HG02885 (cell line): ENCODE measurements around the gene NMRAL1.

Source experiments
- ATAC-seq: cut with Tn5 transposase; IDR thresholded peaks from one replicate; pipeline ENCODE4 v1.9.1; 2021; ENCODE audit warnings: mild to moderate bottlenecking; ENCODE audit not compliant: unreplicated experiment, poor library complexity

The NMRAL1 gene

DNA sequence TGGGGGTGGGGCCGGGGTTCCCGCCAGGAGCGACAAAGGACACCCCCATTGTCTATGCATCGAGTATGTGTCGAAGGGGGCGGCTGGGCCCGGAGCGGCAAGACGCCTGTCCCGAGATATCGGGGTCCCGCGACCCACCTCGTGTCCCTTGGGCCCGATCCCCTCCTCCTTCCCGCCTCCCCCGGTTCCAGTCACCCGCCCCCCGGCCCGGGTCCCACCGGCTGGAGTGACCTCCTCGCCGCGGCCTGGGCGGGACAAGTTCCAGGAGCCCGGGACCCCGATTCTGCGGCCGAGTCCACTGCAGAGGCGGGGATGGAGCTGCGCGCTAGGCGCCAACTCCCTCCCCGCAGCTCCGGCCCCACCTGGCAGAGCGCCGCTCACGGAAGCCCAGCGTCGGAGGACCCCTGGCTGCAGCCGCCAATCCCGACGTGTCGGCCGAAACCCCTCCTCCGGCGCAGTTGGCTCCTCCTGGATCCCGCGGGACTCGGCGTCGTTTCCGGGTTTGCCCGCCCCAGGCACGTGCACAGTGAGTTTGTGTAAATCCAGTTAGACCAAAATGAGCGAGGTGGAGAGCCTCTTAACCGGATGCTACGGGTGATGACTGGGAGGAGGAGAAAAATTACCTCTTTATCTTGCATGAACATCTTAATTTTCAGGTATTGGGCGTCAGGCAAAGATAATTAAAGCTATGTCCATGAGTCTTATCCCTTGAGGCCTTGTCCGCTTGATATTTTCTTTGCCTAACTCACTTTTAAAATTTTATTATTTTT, at the start of gene NMRAL1:
TSS of gene NMRAL1 (minus strand) at position 434 of the 770 bp plus-strand sequence. CDS start 493 bp downstream, outside the sequence.
- peak; percentile 40 for ATAC-seq

DNA sequence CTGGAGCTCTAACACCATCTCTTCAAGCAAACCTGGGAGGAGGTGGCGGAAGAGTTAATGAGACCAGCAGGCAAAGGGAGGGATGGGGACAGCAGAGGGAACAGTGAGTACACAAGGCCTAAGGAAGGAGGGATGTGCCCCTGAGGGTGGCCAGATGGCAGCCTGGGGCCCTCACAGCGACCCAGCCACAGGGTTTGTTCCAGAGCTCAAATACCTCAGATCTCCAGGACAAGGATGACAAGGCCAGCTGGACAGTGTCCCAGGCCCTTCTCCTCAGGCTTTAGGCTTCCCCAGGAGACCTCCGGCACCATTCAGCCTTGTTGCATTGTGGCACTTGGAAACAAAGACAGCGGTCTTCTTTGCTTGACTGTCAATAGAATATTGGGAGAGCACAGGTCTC, 49.3 kb upstream of the NMRAL1 start:
- no peak for ATAC-seq

DNA sequence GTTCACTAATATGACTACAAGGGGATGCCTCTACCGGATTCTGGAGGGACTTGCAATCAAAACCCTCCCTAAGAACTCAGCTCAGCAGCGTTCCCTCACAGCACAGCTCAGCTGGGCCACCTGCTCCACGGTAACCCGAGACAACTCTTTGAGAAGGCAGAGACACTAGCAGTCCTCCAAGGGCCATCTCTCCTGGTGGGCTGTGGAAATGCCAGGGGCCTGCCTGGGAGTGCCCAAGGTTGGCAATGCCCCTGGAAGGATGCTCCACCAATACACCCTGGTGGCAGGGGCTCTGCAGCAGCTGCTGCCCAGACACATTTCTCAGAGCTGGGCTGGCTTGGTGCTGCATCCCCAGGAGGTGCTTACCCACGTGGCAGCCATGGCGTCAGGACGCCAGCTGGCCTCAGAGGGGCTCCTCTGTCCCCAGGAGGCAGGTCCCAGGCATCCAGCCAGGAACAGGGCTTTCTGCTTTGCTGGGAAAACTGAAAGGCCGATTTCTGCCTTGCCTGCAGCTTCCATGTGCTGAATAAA, 47.7 kb upstream of the NMRAL1 start:
- ATAC-seq = no peak

DNA sequence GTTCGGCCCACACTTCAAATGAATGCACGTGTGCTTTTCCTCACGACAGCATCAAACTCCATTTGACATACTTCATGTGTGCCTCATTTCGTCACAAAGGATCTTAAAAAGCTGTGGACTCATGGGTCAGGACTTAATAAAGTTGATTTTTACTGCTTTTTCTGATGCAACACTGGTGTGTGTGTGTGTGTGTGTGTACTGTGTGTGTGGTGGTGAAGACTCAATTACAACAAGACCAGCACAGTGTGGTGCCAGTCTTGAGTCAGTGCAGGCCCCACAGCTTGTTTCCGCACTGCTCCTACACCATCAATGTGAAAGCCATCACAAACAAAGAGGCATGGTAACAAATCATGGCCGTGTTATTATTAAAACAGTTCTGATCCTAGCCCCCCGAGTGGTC, 46.5 kb upstream of the NMRAL1 start:
- no peak for ATAC-seq

DNA sequence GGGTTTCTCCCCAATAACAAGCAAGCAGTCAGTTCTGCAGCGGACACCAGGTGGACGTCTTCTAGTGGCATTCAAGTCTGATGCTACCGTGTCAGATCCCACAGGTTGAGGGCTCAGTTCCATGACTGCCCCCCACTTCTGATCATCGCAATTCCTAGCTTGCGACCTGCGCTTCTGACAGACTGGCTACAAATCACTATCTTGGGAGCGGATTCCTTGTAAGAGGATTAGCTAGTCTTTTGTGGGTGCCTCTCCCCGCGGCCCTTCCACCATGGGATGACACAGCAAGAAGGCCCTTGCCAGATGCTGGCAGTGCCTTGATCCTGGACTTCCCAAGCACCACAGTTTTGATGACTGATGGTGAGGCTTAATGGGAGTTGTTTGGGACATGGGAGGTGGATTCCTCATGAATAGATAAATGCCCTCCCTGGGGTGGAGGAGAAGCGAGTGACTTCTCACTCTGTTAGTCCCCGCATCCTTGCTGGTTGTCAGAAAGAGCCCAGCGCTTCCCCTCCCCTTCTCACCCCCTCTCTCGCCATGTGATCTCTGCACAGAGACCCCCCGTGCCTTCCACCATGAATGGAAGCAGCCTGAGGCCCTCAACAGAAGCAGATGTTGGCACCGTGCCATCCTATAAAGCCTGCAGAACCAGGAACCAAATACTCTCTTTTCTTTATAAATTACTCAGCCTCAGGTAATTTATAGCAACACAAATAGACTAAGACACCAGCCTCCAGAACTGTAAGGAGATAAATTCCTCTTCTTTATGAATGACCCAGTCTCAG, 45.0 kb upstream of the NMRAL1 start:
- ATAC-seq = no peak

DNA sequence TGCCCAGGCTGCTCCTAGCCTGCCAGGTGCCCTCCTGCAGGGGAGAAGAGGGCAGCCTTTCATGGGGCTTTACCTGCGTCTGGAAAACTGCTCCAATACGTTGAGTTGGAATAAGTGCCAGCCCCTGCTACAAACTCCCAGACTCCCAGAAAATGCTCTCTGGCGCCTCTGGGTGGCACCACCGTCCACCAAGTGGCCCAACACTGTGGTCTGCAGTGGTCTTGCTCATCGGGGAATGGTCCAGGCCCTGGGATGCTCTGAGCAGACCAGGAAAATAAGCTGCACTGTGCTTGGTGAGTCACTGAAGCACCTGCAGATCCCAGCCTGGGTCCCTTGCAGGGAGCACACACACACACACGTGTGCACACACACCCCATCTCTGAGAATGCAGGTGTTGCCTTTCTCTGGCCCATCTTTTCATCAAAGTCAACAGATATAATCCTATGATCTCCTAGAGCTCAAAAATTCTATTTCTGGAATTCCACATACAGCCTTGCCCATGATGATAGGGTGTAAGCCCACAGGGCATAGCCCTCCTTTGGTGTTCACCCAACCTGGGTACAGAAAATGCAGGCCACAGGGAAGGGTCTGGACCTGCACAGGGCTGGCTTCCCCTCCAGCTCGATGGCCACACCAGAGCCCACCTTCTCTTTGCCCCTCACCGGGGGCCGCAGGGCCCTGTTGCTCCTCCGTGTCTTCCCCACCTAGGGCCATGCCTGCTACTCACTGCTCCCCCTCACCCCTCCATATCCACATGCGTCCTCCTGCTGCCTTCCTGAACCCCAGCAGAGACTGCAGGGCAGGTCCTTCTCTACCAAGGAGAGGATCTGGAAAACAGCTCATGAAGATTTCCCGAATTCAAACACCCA, 43.6 kb upstream of the NMRAL1 start:
- no peak for ATAC-seq

DNA sequence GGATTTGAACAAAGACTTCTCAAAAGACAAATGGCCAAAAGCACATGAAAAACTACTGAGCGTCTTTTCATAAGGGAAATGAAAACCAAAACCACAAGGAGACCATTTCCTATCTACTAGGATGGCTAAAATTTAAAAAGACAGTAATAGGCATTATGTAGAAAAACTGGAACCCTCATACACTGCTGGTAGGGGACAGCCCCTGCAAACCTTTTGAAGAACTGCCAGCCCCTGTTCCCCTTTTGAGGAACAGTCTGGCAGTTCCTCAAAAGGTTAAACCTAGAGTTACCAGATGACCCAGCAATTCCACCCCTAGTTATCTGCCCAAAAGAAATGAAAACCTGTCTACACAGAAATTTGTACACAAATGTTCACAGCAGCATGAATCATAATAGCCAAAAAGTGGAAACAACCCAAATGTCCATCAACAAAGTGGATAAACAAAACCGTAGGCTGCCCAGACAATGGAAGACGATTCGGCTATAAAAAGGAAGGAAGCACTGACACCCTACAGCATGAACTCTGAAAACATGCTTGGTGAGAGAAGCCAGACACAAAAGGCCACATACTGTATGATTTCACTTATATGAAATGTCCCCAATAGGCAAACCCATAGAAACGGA, 41.3 kb upstream of the NMRAL1 start:
- ATAC-seq = no peak

DNA sequence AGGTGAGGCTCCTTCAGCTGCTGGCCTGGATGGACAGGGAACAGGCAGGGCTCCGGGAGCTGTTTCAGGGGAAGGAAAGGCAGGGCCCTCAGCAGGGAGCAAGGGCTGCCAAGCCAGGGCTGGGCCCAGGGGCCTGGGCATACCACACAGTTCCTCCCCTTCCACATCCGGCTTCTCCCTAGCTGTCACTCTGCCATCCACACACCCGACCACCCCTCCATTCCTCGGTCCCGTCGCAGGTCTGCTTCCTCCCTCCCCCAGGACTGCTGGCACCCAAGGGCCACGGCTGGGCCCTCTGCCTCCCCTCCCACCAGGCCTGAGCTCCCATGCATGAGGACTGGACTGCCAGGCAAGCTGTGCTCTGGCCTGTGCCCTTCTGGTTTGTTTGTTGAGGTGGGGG, 40.2 kb upstream of the NMRAL1 start:
- ATAC-seq = no peak

DNA sequence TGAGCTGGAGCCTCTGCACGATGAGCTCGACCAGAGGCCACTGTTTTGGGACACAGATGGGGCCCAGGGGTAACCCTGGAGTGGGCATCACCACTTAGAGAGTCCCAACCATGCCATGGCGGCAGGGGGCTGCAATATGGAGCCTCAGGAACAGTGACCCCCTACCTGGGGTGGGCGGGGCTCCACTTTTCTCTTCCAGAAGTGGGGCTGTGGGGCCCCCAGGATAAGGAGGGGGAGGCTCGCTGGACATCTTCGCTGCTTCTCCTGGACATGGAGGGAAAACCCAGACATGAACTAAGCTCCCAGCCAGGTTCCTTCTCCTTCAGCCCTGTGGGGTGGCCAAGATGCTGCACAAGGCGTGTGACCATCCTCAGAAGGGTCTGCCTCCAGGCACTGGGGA, 39.5 kb upstream of the NMRAL1 start:
- ATAC-seq = no peak

DNA sequence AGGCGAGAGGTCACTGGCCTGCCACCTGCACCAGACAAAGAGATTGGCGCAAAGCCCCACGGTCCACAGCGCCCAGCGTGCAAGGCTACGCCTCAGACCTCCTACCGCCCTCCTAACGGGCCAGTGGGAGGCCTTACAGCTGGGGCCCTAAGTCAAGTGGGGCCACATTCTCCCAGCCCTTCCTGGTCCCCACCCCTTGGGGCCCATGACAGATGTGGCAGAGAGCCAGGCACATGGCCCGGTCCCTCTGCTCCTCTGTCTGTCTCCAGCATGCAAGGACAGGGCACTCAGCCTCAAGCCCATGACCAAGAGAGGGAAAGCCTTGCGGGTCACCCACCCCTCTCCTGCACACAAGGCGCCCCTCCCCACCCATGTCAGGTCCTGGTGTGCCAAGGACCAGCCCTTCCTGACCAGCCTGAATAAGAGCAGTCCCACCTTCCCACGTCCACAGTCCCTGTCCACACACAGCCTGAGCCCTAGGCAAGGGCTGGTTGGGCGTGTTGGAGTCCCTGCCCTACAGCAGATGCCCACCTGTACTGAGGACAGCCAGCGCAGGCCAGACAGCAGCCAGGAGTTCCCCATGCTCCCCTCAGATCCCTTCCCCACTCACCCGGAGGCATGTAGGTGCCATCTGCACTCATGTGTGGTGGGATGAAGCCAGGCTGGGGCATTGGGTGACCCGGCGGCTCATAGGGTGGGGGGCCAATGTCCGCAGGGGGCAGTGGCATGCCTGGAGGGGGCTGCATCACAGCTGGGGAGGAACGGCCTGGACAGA, 38.8 kb upstream of the NMRAL1 start:
- no peak for ATAC-seq

DNA sequence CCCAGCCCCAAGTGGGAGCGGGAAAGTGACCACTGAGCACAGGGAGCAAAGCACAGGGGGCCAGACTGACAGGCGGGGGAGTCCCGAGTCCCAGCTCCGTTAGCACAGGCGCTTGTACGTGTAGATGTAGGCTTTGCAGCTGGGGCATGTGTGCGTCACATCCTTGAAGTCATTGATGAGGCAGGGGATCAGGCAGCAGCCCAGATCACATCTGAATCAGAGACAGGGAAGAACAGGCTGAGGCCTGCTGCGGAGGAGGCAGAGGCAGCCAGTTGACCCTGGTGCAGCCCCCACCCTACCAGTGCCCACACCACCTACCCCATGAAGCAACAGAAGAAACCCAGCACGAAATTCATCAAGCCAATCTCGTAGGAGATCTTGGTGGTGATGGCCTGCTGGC, 38.0 kb upstream of the NMRAL1 start:
- no peak for ATAC-seq

DNA sequence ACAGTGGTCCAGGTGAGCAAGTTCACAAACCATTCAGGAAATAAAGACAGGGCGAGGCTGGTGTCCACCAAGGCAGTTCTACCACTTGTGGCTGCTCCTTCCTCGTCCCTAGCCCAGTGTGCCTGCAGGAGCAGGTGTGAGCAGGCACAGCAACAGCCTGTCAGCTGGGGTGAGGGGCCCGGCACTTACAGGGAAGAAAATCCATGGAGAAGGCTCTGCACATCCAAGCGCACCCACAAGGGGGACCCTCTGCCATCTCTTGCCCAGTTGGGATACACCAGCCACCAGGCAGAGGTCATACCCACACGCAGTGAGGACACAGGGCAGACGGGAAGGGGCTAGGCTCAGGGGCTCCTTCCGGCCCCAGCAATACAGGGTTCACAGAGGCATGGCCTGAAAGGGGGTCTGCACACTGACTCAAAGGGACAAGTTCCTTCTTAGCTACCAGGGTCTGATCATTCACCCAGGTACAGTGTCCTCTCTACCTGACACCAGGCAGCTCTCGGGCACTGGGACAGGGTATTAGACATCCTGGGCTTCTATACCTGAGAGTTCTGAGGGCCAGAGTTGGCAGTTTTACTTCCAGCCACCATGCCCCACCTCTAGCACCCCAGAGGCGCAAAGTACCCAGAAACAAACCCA, 37.1 kb upstream of the NMRAL1 start:
- no peak for ATAC-seq

DNA sequence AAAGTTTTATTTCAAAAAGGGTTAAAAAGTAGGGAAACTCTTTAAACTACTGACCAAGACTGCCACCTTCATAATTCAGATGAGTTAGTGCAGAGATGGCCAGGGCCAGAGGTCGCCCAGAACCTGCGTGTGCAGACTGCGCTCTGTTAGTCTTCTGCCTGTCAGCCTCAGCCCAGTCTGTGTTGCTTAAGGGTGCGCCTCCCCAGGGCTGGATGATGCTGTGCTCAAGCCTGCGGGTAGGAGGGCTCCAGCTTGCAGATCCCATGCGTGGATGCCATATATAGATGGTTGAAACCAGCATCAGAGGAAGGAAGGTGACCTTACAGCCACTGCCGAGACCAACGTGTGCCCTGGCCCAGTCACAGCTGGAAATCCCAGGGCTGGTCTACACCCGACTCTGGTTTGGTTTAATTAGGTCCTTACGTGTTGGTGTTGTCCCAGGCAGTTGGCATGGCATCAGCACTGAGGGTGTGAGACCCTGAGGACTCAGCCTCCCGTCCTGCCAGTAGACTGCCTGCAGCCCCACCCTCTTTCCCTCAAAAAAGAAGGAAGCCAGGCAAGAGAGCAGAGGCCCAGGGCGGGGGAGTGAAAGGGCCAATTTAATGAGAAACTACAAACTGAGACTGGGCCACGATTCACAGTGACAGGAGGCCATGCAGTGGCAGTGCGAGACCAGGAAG, 36.5 kb upstream of the NMRAL1 start:
- no peak for ATAC-seq

DNA sequence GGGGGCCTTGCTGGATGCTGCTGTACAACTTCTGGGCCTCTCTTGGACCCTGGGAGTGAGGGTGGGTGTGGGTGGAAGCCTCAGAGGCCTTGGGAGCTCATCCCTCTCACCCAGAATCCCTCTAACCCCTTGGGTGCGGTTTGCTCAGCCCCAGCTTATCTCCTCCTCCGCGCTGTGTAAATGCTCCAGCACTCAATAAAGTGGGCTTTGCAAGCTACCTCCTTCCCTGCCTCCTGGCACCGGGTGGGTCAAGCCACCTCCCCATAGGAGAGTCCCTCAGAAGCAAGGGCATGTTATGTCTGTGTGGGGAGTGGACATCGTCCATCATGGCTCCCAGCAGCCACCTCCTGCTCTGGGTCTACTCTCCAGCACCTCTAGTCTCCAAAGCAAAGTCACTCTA, 35.7 kb upstream of the NMRAL1 start:
- no peak for ATAC-seq

DNA sequence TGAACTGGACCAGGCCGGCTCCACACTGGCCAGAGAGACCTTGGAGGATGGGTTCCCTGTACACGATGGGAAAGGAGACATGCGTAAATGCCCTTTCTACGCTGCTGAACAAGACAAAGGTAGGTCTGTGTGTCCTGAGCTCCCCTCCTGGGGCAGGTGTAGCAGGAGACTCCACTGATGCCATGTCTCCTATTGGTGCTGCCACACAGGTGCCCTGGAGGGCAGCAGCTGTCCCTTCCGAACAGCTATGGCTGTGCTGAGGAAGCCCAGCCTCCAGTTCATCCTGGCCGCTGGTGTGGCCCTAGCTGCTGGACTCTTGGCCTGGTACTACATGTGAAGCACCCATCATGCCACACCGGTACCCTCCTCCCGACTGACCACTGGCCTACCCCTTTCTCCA, 35.0 kb upstream of the NMRAL1 start:
- no peak for ATAC-seq

DNA sequence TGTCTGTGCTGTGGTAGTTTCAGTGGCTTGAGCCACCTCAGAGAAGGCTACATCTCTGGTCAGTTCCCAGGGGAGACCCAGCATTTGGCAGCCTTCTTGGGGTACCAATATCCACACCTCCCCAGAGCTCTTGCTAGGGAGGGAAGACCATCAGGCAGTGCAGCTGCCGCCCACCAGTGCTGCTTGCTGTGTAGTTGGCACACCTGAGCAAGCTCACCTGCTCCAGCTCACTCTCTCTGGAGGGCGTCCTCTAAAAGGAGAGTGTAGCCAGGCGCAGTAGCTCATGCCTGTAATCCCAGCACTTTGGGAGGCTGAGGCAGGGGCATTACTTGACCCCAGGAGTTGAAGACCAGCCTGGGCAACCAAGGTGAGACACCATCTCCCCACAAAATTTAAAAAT, 34.4 kb upstream of the NMRAL1 start:
- ATAC-seq = no peak

DNA sequence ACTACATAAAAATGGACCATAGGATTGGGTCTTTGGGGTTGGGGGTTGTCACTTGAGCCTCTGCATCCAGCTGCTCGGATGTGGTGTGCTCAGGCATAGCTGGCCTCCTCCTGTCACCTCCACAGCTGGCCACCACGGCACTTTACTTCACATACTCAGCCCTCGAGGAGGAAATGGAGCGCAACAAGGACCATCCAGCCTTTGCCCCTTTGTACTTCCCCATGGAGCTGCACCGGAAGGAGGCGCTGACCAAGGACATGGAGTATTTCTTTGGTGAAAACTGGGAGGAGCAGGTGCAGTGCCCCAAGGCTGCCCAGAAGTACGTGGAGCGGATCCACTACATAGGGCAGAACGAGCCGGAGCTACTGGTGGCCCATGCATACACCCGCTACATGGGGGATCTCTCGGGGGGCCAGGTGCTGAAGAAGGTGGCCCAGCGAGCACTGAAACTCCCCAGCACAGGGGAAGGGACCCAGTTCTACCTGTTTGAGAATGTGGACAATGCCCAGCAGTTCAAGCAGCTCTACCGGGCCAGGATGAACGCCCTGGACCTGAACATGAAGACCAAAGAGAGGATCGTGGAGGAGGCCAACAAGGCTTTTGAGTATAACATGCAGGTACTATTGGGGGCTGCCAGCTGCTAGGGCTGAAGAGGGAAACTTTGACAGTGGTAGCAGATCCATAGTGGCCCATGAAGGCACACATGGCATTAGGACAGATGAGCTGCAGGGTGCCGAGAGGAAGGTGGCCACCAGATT, 33.3 kb upstream of the NMRAL1 start:
- no peak for ATAC-seq

DNA sequence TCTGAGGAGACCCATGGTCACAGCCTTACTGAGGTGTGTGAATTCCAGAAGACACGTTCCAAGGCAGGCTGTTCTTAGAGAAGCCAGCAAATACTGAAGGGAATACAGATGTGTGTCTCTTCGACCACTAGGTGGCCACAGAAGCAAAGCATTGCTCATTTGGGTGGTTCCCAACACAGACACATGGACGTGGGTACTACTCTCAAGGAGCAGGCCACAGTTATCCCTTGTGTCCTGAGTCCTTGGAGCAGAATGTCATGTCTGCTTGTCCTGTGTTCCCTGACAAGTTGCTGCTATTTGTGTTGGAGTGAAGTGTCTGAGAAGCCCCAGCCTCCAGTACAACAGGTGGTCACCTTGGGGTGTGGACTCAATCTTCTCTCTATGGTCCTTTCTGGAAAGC, 32.0 kb upstream of the NMRAL1 start:
- ATAC-seq = no peak
